Esophagus (tissue), 2 donors: ENCODE measurements around the gene PRICKLE3. TPM values are rescaled to one million over a fixed set of nuclear protein-coding genes. Genes with fewer than 3 reads are reported as not detected.
A peak's percentile ranks its signal among the peaks of the same experiment; 100 is the strongest.

Source experiments
- H3K27ac ChIP-seq, 2 donors: one replicate each; pipeline ENCODE4 v1.5.1; 2013; ENCODE audit warnings: low read depth in 2 of 2, mild to moderate bottlenecking in 2 of 2, inconsistent platforms in 1 of 2, low read length in 1 of 2, moderate library complexity in 1 of 2
- H3K27me3 ChIP-seq, 2 donors: one replicate each; pipeline ENCODE4 v1.6.1; 2013; ENCODE audit warnings: low read length in 2 of 2, control low read depth in 1 of 2, mild to moderate bottlenecking in 1 of 2; ENCODE audit not compliant: insufficient read depth in 2 of 2, control insufficient read depth in 1 of 2
- H3K36me3 ChIP-seq, 2 donors: one replicate each; pipeline ENCODE4 v1.6.1; 2013; ENCODE audit warnings: low read length in 1 of 2; ENCODE audit not compliant: control insufficient read depth in 2 of 2, insufficient read depth in 2 of 2
- H3K4me1 ChIP-seq, 2 donors: one replicate each; pipeline ENCODE4 v1.6.1; 2013; ENCODE audit warnings: low read length in 1 of 2; ENCODE audit not compliant: control insufficient read depth in 2 of 2, insufficient read depth in 2 of 2
- H3K4me3 ChIP-seq, 2 donors: one replicate each; pipeline ENCODE4 v1.5.1; 2013; ENCODE audit warnings: low read length in 2 of 2, mild to moderate bottlenecking in 2 of 2, low read depth in 1 of 2, moderate library complexity in 1 of 2
- H3K9me3 ChIP-seq, 2 donors: one replicate each; pipeline ENCODE4 v1.6.1; 2013; ENCODE audit warnings: mild to moderate bottlenecking in 2 of 2, low read depth in 1 of 2, low read length in 1 of 2, moderate library complexity in 1 of 2; ENCODE audit not compliant: control insufficient read depth in 2 of 2, insufficient read depth in 1 of 2
- WGBS, 2 donors: extraction: QIAGEN DNeasy Blood & Tissue Kit; methylation state at CpG; one replicate each; pipeline ENCODE4 v1.1.7; 2013; 5-methylcytosine and 5-hydroxymethylcytosine counted together
- polyA plus RNA-seq, 2 donors: library from polyadenylated mRNA; stranded (reverse); fragments of 200-250 nt; gene quantifications; one replicate each; pipeline ENCODE4 v1.2.3, GENCODE V29; 2013
- donor health status: healthy with polysubstance abuse.
- donor health status: Bipolar disorder and iron deficiency.

The PRICKLE3 gene
- polyA plus RNA-seq, 2 donors, result 12.2 to 14.2 TPM

DNA sequence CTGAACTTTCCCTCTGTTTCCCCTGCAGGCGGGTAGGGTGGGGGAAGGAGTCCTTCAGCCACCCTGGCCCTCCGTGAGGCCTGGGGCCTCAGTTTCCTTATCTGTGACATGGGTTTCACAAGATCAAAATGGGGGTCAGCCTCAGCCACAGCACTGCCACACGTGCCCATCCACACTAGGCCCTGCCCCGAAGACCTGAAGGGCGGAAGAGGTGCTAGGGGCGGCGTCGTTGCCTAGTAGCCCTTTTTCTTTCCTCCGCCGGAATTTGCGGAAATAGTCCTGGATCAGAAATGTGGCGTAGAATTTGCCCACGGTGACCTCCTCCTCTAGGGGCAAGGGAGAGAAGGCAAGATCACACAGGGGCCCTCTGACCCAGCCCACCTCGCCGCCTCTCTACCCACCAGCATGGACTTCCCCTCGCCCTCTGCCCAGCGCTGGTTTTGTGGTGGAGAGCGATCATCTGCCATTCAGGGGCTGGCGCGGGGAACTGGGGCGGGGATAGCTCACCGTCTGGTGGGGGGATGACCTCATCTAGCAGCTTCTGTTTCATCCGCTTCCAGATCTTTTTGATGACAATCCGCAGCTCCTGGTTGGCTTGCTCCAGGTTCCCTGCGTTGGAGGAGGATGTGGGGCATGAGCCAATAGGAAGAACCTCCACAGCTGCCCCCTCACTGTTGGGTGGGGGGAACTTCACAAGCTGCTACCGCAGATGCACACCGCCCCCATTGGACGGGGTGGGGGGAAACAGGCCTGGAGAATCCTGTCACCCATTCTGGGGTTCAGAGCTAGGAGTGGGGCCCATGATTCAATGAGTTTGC is 23.5 kb upstream of the PRICKLE3 start:
- H3K27me3 ChIP-seq, result no peaks in the 10 kb centered on the region

GRCh38 chrX:49208399-49208798 is 22.2 kb upstream of the PRICKLE3 start:
- H3K4me1 ChIP-seq, result no peaks in the 10 kb centered on the region
- 84 to 91% methylated on average over 5 of the region's 5 CpGs for WGBS, 2 donors
- H3K9me3 ChIP-seq, result no peaks in the 10 kb centered on the region
- H3K27ac ChIP-seq, result no peak overlapping the region
- H3K4me3 ChIP-seq, result no peak overlapping the region
- no peaks in the 10 kb centered on the region for H3K36me3 ChIP-seq
- no peaks in the 10 kb centered on the region for H3K27me3 ChIP-seq

More for the DNA sequence above, 23.5 kb upstream of the PRICKLE3 start:
- no peak overlapping the region for H3K4me3 ChIP-seq
- H3K36me3 ChIP-seq, result no peaks in the 10 kb centered on the region
- WGBS, 2 donors, result 24 to 51% methylated on average over 28 of the region's 28 CpGs
- H3K4me1 ChIP-seq, result no peaks in the 10 kb centered on the region
- no peak overlapping the region for H3K27ac ChIP-seq
- H3K9me3 ChIP-seq, result no peaks in the 10 kb centered on the region

- Histone ChIP-seq H3K36me3 (no peaks in the 10 kb centered on the region), H3K27me3 (no peaks in the 10 kb centered on the region), H3K4me3 (no peak overlapping the region), H3K27ac (no peak overlapping the region), H3K9me3 (no peaks in the 10 kb centered on the region), H3K4me1 (no peaks in the 10 kb centered on the region)
- 74 to 80% methylated on average over 8 of the region's 8 CpGs for WGBS, 2 donors
Observed at GRCh38 chrX:49206543-49206942, 20.4 kb upstream of the PRICKLE3 start.

- Histone ChIP-seq H3K27ac (no peak overlapping the region), H3K27me3 (no peaks in the 10 kb centered on the region), H3K4me1 (no peaks in the 10 kb centered on the region), H3K4me3 (no peak overlapping the region), H3K9me3 (no peaks in the 10 kb centered on the region), H3K36me3 (no peaks in the 10 kb centered on the region)
- WGBS, 2 donors, result 75 to 79% methylated on average over 13 of the region's 13 CpGs
Observed at GRCh38 chrX:49205443-49205842, 19.3 kb upstream of the PRICKLE3 start.

DNA sequence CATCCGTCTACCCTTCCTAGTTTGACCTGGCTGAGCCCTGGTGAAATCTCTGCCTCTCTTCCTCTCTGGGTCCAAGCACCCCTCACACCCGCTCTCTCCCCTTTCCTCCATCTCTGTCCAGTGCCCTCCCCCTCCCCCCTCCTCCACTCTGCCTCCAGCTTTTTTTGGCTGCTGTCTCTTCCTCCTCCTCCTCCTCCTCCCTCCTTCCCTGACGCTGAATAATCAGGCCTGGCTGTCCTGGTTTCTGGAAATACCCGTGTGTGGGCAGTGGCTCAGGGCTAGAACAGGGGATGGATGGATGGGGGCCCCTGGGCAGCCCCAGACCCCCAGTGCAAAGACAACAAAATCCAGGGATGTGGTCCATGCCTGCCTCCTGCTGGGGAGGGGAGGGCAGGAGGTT is 18.5 kb upstream of the PRICKLE3 start:
- WGBS, 2 donors, result 49 to 50% methylated on average over 4 of the region's 4 CpGs
- Histone ChIP-seq H3K36me3 (no peaks in the 10 kb centered on the region), H3K4me1 (no peaks in the 10 kb centered on the region), H3K9me3 (no peaks in the 10 kb centered on the region), H3K27ac (no peak overlapping the region), H3K4me3 (no peak overlapping the region), H3K27me3 (no peaks in the 10 kb centered on the region)

- WGBS, 2 donors, result 77 to 90% methylated on average over 6 of the region's 6 CpGs
- Histone ChIP-seq H3K4me3 (no peak overlapping the region), H3K9me3 (no peaks in the 10 kb centered on the region), H3K4me1 (no peaks in the 10 kb centered on the region), H3K27me3 (no peaks in the 10 kb centered on the region), H3K27ac (no peak overlapping the region), H3K36me3 (no peaks in the 10 kb centered on the region)
Observed at GRCh38 chrX:49204017-49204416, 17.8 kb upstream of the PRICKLE3 start.

- H3K9me3 ChIP-seq, result no peaks in the 10 kb centered on the region
- no peaks in the 10 kb centered on the region for H3K36me3 ChIP-seq
- no peaks in the 10 kb centered on the region for H3K27me3 ChIP-seq
- H3K4me3 ChIP-seq, result no peak overlapping the region
- no peak overlapping the region for H3K27ac ChIP-seq
- no peaks in the 10 kb centered on the region for H3K4me1 ChIP-seq
- WGBS, 2 donors, result 62 to 72% methylated on average over 3 of the region's 3 CpGs
Observed at GRCh38 chrX:49203536-49203935, 17.4 kb upstream of the PRICKLE3 start.

DNA sequence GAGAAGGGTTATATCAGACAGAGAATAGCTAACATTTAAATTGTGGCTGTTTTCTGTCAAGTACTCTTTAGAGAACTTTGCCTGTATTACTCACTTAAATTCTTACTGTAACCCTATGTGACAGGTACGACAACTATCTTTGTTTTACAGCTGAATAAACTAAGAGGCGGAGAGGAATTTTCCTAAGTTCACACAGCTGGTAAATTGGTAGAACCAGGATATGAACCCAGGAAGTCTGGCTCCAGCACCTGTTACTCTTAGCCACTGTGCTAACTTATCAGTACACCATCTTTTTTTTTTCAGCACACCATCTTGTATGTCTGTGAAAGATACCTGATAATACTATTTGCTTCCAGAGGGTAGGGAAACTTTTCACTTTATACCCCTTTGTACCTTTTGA is 15.8 kb upstream of the PRICKLE3 start:
- no peaks in the 10 kb centered on the region for H3K27me3 ChIP-seq
- H3K36me3 ChIP-seq, result no peaks in the 10 kb centered on the region
- WGBS, 2 donors, result 56 to 74% methylated on average over 2 of the region's 2 CpGs
- H3K4me1 ChIP-seq, result no peaks in the 10 kb centered on the region
- H3K27ac ChIP-seq, result no peak overlapping the region
- H3K9me3 ChIP-seq, result peaks cover 0 to 2% of the 10 kb centered on the region in 2 donors
- H3K4me3 ChIP-seq, result no peak overlapping the region

GRCh38 chrX:49199906-49200771 is 14.0 kb upstream of the PRICKLE3 start, which contains the start of gene SYP:
Gene SYP, minus strand, starts transcription at chrX:49200193. Its CDS starts 7 bp downstream, at chrX:49200186.
- Histone ChIP-seq H3K4me1 (no peaks in the 10 kb centered on the region), H3K27me3 (no peaks in the 10 kb centered on the region), H3K4me3 (peak within 1 kb of the TSS in 1 of 2 donors; percentile 24), H3K9me3 (peaks cover 0 to 2% of the 10 kb centered on the region in 2 donors), H3K27ac (peak within 1 kb of the TSS in 1 of 2 donors; percentile 56), H3K36me3 (no peaks in the 10 kb centered on the region)
- 1 to 34% methylated on average over 42 to 61 of the region's 61 CpGs for WGBS, 2 donors
